H1 (cell line): ENCODE data around the gene THADA.

ENCODE experiments used
- CHD7 ChIP-seq: fragments of 300-600 bp; sonication (generic); IDR thresholded peaks from 2 replicates; pipeline ENCODE4 v1.7.1; 2012; ENCODE audit warnings: low read length, moderate library complexity, mild to moderate bottlenecking, inconsistent platforms; ENCODE audit not compliant: insufficient replicate concordance
- CTCF ChIP-seq, 3 experiments: IDR thresholded peaks; 1 replicate in 2 of 3; 2 replicates in 1 of 3; pipeline versions ENCODE4 v1.5.1 to v1.6.1; 2011; ENCODE audit warnings: low read length in 3 of 3, mild to moderate bottlenecking in 3 of 3, inconsistent platforms in 2 of 3, low read depth in 1 of 3, moderate library complexity in 1 of 3; ENCODE audit not compliant: insufficient read depth in 1 of 3; ENCODE audit errors: control extremely low read depth in 1 of 3
- EZH2 ChIP-seq: fragments of 200-600 bp; sonication (generic); IDR thresholded peaks from 2 replicates; pipeline ENCODE4 v1.7.1; 2012; ENCODE audit warnings: low read depth, mild to moderate bottlenecking, moderate library complexity, low read length, inconsistent platforms; ENCODE audit not compliant: severe bottlenecking
- KDM1A ChIP-seq: fragments of 200-600, 300-600 bp; sonication (generic); IDR thresholded peaks from 2 replicates; pipeline ENCODE4 v1.7.1; 2016; ENCODE audit warnings: mild to moderate bottlenecking, low read length, borderline replicate concordance
- MAX ChIP-seq: IDR thresholded peaks from 2 replicates; pipeline ENCODE4 v1.6.1; 2012; ENCODE audit warnings: inconsistent platforms

DNA sequence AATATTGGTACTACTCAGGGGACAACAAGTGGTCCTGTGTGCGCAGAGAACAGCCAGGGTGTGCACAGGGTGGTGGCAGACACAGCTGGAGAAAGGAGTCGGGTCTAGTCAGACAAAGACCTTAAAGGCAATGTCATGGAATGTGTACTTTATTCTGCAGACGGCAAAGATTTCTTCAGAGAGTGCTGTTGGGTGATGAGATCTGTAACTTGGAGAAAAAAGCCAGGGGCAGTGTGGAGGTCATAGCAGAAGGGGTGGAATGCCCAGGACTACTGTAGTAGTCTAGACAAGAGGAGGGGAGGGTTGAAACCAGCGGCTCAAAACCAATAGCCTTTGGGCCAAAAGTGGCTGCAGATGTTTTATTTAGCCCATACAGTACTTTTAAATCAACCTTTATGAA, 248.1 kb downstream of the THADA start:
- TF ChIP-seq KDM1A: no peak
- no peak for TF ChIP-seq CTCF (IDR thresholded peaks at IDR 0.05; ENCODE audit: control extremely low read depth in 1 of 3, insufficient read depth in 1 of 3, low read depth in 1 of 3, low read length in 3 of 3)
- TF ChIP-seq MAX: no peak
- no peak for TF ChIP-seq CHD7
- no peak for TF ChIP-seq EZH2
